HepG2 (cell line): ENCODE results near the gene FALEC. TPM values are rescaled to one million over a fixed set of nuclear protein-coding genes. Genes with fewer than 3 reads are reported as not detected.
A peak's percentile ranks its signal among the peaks of the same experiment; 100 is the strongest.

ENCODE experiments used
- ATAC-seq: fragments of 200-7000 bp; cut with Tn5 transposase; 3 replicates; pipeline ENCODE4 v1.9.1; 2020; ENCODE audit warnings: mild to moderate bottlenecking, moderate library complexity
- BruUV-seq: library from RNA; stranded (reverse); fragments of 400-500 nt; replicated peaks from 2 replicates; lab custom pipeline; 2021; lab: Mats Ljungman, UMichigan
- CTCF ChIA-PET: fragments of 300-600 bp; formaldehyde crosslinking; extraction: SDS; loops from one replicate; lab custom pipeline; 2021; ENCODE audit warnings: low total read pairs, inconsistent platforms, low intra/inter-chr PET ratio; lab: Yijun Ruan, JAX
- POLR2A ChIA-PET: fragments of 350-600 bp; sonication (Branson Sonifier 250); formaldehyde crosslinking; loops from one replicate; lab custom pipeline; 2020; ENCODE audit warnings: antibody characterized with exemption, inconsistent platforms; lab: Yijun Ruan, JAX
- DNase-seq: peaks from one replicate; pipeline ENCODE4 v3.0.0-alpha.2; 2015; ENCODE audit warnings: low spot score
- FAIRE-seq: peaks from 3 replicates; lab custom pipeline; 2011; peaks lifted over from hg19 to GRCh38; lab: Jason Lieb, UNC
- H2AFZ ChIP-seq: one replicate; pipeline ENCODE4 v1.6.1; 2011; ENCODE audit warnings: low read length, inconsistent platforms
- H3K27ac ChIP-seq: fragments of 300-600 bp; 3 replicates; pipeline ENCODE4 v1.8.0; 2011; ENCODE audit warnings: mixed run types, mild to moderate bottlenecking, mixed read lengths, low read length, inconsistent platforms; ENCODE audit not compliant: insufficient read depth; ENCODE audit errors: extremely low read length
- H3K27me3 ChIP-seq, 2 experiments: fragments of 200-600 bp in 1 of 2; 2 replicates in 1 of 2; 3 replicates in 1 of 2; pipeline versions ENCODE4 v1.6.0 to v1.8.0; 2011; ENCODE audit warnings: low read length in 2 of 2, mild to moderate bottlenecking in 2 of 2, moderate library complexity in 2 of 2, inconsistent platforms in 1 of 2; ENCODE audit not compliant: insufficient read depth in 2 of 2, control insufficient read depth in 1 of 2
- H3K36me3 ChIP-seq, 2 experiments: fragments of 200-600 bp in 1 of 2; replicated peaks in 1 of 2; 2 replicates in 1 of 2; 3 replicates in 1 of 2; pipeline versions ENCODE4 v1.5.1 to v1.8.0; 2011; ENCODE audit warnings: low read length in 2 of 2, inconsistent platforms in 1 of 2; ENCODE audit not compliant: insufficient read depth in 2 of 2, control insufficient read depth in 1 of 2
- H3K4me1 ChIP-seq: 2 replicates; pipeline ENCODE4 v1.5.1; 2012; ENCODE audit warnings: low read length, inconsistent platforms; ENCODE audit not compliant: insufficient read depth
- H3K4me2 ChIP-seq: 2 replicates; pipeline ENCODE4 v1.6.0; 2011; ENCODE audit warnings: low read depth, low read length, inconsistent platforms
- H3K4me3 ChIP-seq, 3 experiments: fragments of 200-600 bp in 1 of 3; sonication (generic), shearing (Covaris generic) in 1 of 3; replicated peaks in 1 of 3; 2 replicates each; pipeline ENCODE4 v1.5.1; 2011 to 2016; ENCODE audit warnings: low read length in 3 of 3, inconsistent platforms in 2 of 3, low read depth in 2 of 3, mild to moderate bottlenecking in 2 of 3, control low read depth in 1 of 3, mixed read lengths in 1 of 3; ENCODE audit not compliant: insufficient read depth in 1 of 3
- H3K79me2 ChIP-seq: one replicate; pipeline ENCODE4 v1.6.1; 2011; ENCODE audit warnings: low read length, inconsistent platforms; ENCODE audit not compliant: insufficient read depth
- H3K9ac ChIP-seq: 2 replicates; pipeline ENCODE4 v1.6.0; 2011; ENCODE audit warnings: mild to moderate bottlenecking, low read depth, low read length, inconsistent platforms; ENCODE audit not compliant: insufficient read depth
- H3K9me3 ChIP-seq: 2 replicates; pipeline ENCODE4 v1.5.1; 2012; ENCODE audit warnings: mild to moderate bottlenecking, low read length
- H4K20me1 ChIP-seq: 2 replicates; pipeline ENCODE4 v1.6.0; 2011; ENCODE audit warnings: inconsistent platforms, mild to moderate bottlenecking, low read length, moderate library complexity; ENCODE audit not compliant: insufficient read depth
- ATF4 ChIP-seq, 2 experiments: fragments of 450-650 bp in 1 of 2; sonication (generic) in 1 of 2; formaldehyde crosslinking; IDR thresholded peaks; 2 replicates each; pipeline versions ENCODE4 v1.5.0 to v1.8.0; 2020 to 2022; ENCODE audit warnings: mild to moderate bottlenecking in 1 of 2, missing genetic modification reagents in 1 of 2
- HNRNPL ChIP-seq: fragments of 200-400 bp; formaldehyde crosslinking; IDR thresholded peaks from 2 replicates; pipeline ENCODE4 v1.6.1; 2017; ENCODE audit warnings: mild to moderate bottlenecking, low read depth, low read length
- KLF16 ChIP-seq, 2 experiments: sonication (generic) in 1 of 2; formaldehyde crosslinking in 1 of 2; IDR thresholded peaks; 2 replicates each; pipeline versions ENCODE4 v1.6.1 to v1.8.0; 2016 to 2023; ENCODE audit warnings: missing genetic modification reagents in 2 of 2, missing compliant biosample characterization in 1 of 2
- NFYB ChIP-seq: sonication (generic); formaldehyde crosslinking; IDR thresholded peaks from 2 replicates; pipeline ENCODE4 v1.4.0; 2020; ENCODE audit warnings: missing genetic modification reagents
- ONECUT2 ChIP-seq: sonication (generic); formaldehyde crosslinking; IDR thresholded peaks from 2 replicates; pipeline ENCODE4 v1.4.0; 2020; ENCODE audit warnings: missing genetic modification reagents
- SETDB1 ChIP-seq: sonication (generic); formaldehyde crosslinking; IDR thresholded peaks from 2 replicates; pipeline ENCODE4 v1.5.1; 2020; ENCODE audit warnings: missing genetic modification reagents, mild to moderate bottlenecking, borderline replicate concordance
- TCF7 ChIP-seq: sonication (generic); IDR thresholded peaks from 2 replicates; pipeline ENCODE4 v1.6.1; 2016; ENCODE audit warnings: antibody characterized with exemption, low read depth
- TP53 ChIP-seq: sonication (generic); formaldehyde crosslinking; conservative IDR thresholded peaks from 2 replicates; pipeline ENCODE4 v1.4.0; 2020; ENCODE audit warnings: missing genetic modification reagents
- ZFX ChIP-seq: sonication (generic); formaldehyde crosslinking; IDR thresholded peaks from 2 replicates; pipeline ENCODE4 v1.4.0; 2020; ENCODE audit warnings: mild to moderate bottlenecking, low read depth, missing genetic modification reagents, moderate library complexity
- ZNF350 ChIP-seq: sonication (generic); formaldehyde crosslinking; IDR thresholded peaks from 2 replicates; pipeline ENCODE4 v1.4.0; 2020; ENCODE audit warnings: mild to moderate bottlenecking, low read depth, missing genetic modification reagents, borderline replicate concordance
- WGBS: methylation state at CpG from one replicate; pipeline ENCODE4 v1.1.6; 2017; ENCODE audit warnings: low lambda C conversion rate; 5-methylcytosine and 5-hydroxymethylcytosine counted together
- in situ Hi-C: cut with HindIII; loops from 2 replicates; pipeline ENCODE4 v1.10.0; 2017; ENCODE audit warnings: low pct_unique_long_range_greater_than_20kb; ENCODE audit not compliant: extremely low pct_ligation_motif_present
- intact Hi-C: fragments of 100-400 bp; cut with micrococcal nuclease; formaldehyde crosslinking; loops from one replicate; pipeline ENCODE4 v1.10.0; 2022; ENCODE audit not compliant: unreplicated experiment
- polyA plus RNA-seq, 8 experiments: library from polyadenylated mRNA; depleted of rRNA in 3 of 8; stranded (reverse) in 7 of 8; unstranded in 1 of 8; fragments of >200 nt; fragmentation: Illumina TruSeq in 4 of 8; extraction: Trizol in 4 of 8; gene quantifications; 2 replicates each; pipeline versions ENCODE4 v1.2.1 to v1.2.3, GENCODE V29; 2011 to 2016; ENCODE audit warnings: low read depth in 4 of 8, missing spikeins in 1 of 8, mixed read lengths in 1 of 8; ENCODE audit not compliant: insufficient read depth in 1 of 8
- total RNA-seq, 5 experiments: library from RNA; depleted of rRNA; stranded (reverse); fragments of >200 nt; fragmentation: Illumina TruSeq; extraction: Trizol; gene quantifications; 2 replicates each; pipeline ENCODE4 v1.2.3, GENCODE V29; 2016; ENCODE audit warnings: low read depth in 1 of 5
- TF ChIP-seq, protein P1 (sequence below): sonication (generic); formaldehyde crosslinking; IDR thresholded peaks from 2 replicates; pipeline ENCODE4 v1.5.1; 2020; ENCODE audit warnings: mild to moderate bottlenecking, missing genetic modification reagents, moderate library complexity
- TF ChIP-seq, protein P2 (sequence below): sonication (generic); formaldehyde crosslinking; IDR thresholded peaks from 2 replicates; pipeline ENCODE4 v1.4.0; 2020; ENCODE audit warnings: missing genetic modification reagents, borderline replicate concordance
- TF ChIP-seq, protein P3 (sequence below): sonication (generic); formaldehyde crosslinking; IDR thresholded peaks from 2 replicates; pipeline ENCODE4 v1.4.0; 2020; ENCODE audit warnings: missing genetic modification reagents; ENCODE audit errors: not compliant biosample characterization

Gene FALEC
- total and polyA plus RNA-seq, 2 of the 13 experiments (the other 11 are each of a cell fraction or from before 2014, with no cell fraction given) = 0.33 to 0.71 TPM

DNA sequence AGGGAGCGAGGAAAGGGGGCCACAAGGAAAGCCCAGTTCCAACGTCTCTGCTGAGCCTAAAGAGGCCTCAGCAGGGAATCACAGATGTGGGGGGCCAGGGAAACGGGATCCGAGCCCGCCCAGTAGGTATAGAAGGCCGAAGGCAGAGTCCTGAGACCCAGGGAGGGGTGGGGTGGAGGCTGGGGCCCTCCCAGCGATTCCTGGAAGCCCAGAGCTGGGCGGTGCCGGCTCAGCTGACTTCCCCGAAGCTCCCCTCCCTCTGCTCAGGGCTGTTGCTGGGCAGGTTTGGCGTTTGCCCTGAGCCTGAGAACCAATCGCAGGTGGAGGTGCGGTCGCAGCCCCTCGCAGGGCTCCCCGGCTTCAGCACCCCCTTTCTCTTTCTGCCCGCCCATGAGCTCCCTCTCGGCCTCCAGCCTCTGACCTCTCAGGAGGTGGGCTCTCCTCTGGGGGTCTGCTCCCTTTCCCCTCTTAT, 46.5 kb downstream of the FALEC start:
- peaks cover 8% of the 10 kb centered on the region for H3K79me2 ChIP-seq
- peak overlapping the region; percentile 88 for H3K9ac ChIP-seq
- no peaks in the 10 kb centered on the region for H3K27me3 ChIP-seq
- DNase-seq (peak; percentile 77), ATAC-seq (peak; percentile 72), FAIRE-seq (peak; percentile 82)
- peak overlapping the region; percentile 99 for H3K4me2 ChIP-seq
- peak overlapping the region; percentile 91 for H3K27ac ChIP-seq
- peaks cover 51% of the 10 kb centered on the region for H3K4me1 ChIP-seq
- no TSS peak for BruUV-seq
- peak overlapping the region; percentile 72 to 80 (median 73) for H3K4me3 ChIP-seq
- CTCF ChIA-PET = interaction anchor here (1.3 to 1.7 kb wide), 2 partner anchors 14 to 60 kb away, joined by 4 to 15 read pairs; no protein-coding TSS in a partner anchor
- in situ Hi-C loops = loop anchor here (5.0 kb wide), 2 partner anchors 65 to 250 kb away; partner anchors contain the start of gene ENSA
- intact Hi-C loops = loop anchor here (1.0 to 5.0 kb wide), 2 partner anchors 59 to 135 kb away; partner anchors contain the start of gene GOLPH3L
- peaks cover 0 to 1% of the 10 kb centered on the region in 2 experiments; a peak in 1 of 5 replicates for H3K36me3 ChIP-seq
- H4K20me1 ChIP-seq = no peaks in the 10 kb centered on the region
- POLR2A ChIA-PET = interaction anchor here (0.5 to 13.0 kb wide), 24 partner anchors 11 to 627 kb away, joined by 3 to 469 read pairs (median 4); partner anchors contain the start of genes ADAMTSL4, CA14, ENSA and FALEC
- no peaks in the 10 kb centered on the region for H3K9me3 ChIP-seq
- no peak overlapping the region for H2AFZ ChIP-seq
- WGBS = under 1% methylated on average over 12 of the region's 18 CpGs
- TF ChIP-seq ONECUT2 (CRISPR knock-in tag) (no peak), SETDB1 (CRISPR knock-in tag) (no peak), KLF16 (CRISPR knock-in tag; IDR thresholded peaks at IDR 0.05) (peak in 1 of 2 experiments; percentile 84; a peak in 2 of 4 replicates), NFYB (CRISPR knock-in tag) (peak; percentile 78), TP53 (CRISPR knock-in tag) (no peak), TCF7 (0 out of 2 replicates have a peak, but pooled peaks have one; percentile 20), ZFX (CRISPR knock-in tag) (peak; percentile 60; the same call in 1 of the 2 replicates), HNRNPL (0 out of 2 replicates have a peak, but pooled peaks have one; percentile 65), ATF4 (CRISPR knock-in tag; IDR thresholded peaks at IDR 0.05) (peak in 1 of 2 experiments; percentile 66; a peak in 1 of 4 replicates), ZNF350 (CRISPR knock-in tag) (peak; percentile 65; the same call in 1 of the 2 replicates)
- TF ChIP-seq, protein P1, sequence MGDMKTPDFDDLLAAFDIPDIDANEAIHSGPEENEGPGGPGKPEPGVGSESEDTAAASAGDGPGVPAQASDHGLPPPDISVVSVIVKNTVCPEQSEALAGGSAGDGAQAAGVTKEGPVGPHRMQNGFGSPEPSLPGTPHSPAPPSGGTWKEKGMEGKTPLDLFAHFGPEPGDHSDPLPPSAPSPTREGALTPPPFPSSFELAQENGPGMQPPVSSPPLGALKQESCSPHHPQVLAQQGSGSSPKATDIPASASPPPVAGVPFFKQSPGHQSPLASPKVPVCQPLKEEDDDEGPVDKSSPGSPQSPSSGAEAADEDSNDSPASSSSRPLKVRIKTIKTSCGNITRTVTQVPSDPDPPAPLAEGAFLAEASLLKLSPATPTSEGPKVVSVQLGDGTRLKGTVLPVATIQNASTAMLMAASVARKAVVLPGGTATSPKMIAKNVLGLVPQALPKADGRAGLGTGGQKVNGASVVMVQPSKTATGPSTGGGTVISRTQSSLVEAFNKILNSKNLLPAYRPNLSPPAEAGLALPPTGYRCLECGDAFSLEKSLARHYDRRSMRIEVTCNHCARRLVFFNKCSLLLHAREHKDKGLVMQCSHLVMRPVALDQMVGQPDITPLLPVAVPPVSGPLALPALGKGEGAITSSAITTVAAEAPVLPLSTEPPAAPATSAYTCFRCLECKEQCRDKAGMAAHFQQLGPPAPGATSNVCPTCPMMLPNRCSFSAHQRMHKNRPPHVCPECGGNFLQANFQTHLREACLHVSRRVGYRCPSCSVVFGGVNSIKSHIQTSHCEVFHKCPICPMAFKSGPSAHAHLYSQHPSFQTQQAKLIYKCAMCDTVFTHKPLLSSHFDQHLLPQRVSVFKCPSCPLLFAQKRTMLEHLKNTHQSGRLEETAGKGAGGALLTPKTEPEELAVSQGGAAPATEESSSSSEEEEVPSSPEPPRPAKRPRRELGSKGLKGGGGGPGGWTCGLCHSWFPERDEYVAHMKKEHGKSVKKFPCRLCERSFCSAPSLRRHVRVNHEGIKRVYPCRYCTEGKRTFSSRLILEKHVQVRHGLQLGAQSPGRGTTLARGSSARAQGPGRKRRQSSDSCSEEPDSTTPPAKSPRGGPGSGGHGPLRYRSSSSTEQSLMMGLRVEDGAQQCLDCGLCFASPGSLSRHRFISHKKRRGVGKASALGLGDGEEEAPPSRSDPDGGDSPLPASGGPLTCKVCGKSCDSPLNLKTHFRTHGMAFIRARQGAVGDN (CRISPR knock-in tag) = peak; percentile 64
- TF ChIP-seq, protein P2, sequence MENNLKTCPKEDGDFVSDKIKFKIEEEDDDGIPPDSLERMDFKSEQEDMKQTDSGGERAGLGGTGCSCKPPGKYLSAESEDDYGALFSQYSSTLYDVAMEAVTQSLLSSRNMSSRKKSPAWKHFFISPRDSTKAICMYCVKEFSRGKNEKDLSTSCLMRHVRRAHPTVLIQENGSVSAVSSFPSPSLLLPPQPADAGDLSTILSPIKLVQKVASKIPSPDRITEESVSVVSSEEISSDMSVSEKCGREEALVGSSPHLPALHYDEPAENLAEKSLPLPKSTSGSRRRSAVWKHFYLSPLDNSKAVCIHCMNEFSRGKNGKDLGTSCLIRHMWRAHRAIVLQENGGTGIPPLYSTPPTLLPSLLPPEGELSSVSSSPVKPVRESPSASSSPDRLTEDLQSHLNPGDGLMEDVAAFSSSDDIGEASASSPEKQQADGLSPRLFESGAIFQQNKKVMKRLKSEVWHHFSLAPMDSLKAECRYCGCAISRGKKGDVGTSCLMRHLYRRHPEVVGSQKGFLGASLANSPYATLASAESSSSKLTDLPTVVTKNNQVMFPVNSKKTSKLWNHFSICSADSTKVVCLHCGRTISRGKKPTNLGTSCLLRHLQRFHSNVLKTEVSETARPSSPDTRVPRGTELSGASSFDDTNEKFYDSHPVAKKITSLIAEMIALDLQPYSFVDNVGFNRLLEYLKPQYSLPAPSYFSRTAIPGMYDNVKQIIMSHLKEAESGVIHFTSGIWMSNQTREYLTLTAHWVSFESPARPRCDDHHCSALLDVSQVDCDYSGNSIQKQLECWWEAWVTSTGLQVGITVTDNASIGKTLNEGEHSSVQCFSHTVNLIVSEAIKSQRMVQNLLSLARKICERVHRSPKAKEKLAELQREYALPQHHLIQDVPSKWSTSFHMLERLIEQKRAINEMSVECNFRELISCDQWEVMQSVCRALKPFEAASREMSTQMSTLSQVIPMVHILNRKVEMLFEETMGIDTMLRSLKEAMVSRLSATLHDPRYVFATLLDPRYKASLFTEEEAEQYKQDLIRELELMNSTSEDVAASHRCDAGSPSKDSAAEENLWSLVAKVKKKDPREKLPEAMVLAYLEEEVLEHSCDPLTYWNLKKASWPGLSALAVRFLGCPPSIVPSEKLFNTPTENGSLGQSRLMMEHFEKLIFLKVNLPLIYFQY (CRISPR knock-in tag) = peak; percentile 68; the same call in 1 of the 2 replicates
- TF ChIP-seq, protein P3, sequence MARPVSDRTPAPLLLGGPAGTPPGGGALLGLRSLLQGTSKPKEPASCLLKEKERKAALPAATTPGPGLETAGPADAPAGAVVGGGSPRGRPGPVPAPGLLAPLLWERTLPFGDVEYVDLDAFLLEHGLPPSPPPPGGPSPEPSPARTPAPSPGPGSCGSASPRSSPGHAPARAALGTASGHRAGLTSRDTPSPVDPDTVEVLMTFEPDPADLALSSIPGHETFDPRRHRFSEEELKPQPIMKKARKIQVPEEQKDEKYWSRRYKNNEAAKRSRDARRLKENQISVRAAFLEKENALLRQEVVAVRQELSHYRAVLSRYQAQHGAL = no peak
